ENCODE results near the gene RPL15. TPM values are rescaled to one million over a fixed set of nuclear protein-coding genes. Genes with fewer than 3 reads are reported as not detected.
"Not testable (repeated sequence)": the region's sequence is repeated elsewhere in the genome, so short reads cannot be mapped to it uniquely, and the experiment has no call there.

Gene RPL15
- total and polyA plus RNA-seq, 2 of the 8 experiments (the other 6 are each of a cell fraction or from before 2014, with no cell fraction given): 2,819 to 6,473 TPM

- Histone ChIP-seq H4K20me1 (replicated peaks in 1 of 2; ENCODE audit: control insufficient read depth in 1 of 2, insufficient read depth in 2 of 2, low read length in 2 of 2) (peaks cover 9 to 14% of the 10 kb centered on the region in 2 experiments), H3K9ac (replicated peaks in 1 of 4; ENCODE audit: extremely low read depth in 1 of 4, low read depth in 3 of 4, low read length in 3 of 4) (peak overlapping the region; percentile 82 to 99 (median 96)), H3K4me2 (ENCODE audit: insufficient read depth in 1 of 2, low read depth in 2 of 2, low read length in 2 of 2) (peak overlapping the region; percentile 93 to 98), H3K79me2 (ENCODE audit: control insufficient read depth in 1 of 2, insufficient read depth in 2 of 2, low read length in 2 of 2) (peaks cover 0 to 49% of the 10 kb centered on the region in 2 experiments; a peak in 3 of 4 replicates), H3K23me2 (ENCODE audit: low read depth, low read length) (peaks cover 17% of the 10 kb centered on the region), H3K4me3 (ENCODE audit: extremely low read depth in 1 of 4, insufficient read depth in 2 of 4, low read depth in 3 of 4, low read length in 4 of 4) (peak overlapping the region; percentile 86 to 99 (median 92)), H3K36me3 (ENCODE audit: control insufficient read depth in 2 of 4, insufficient read depth in 4 of 4, low read length in 3 of 4) (peaks cover 15 to 36% (median 22%) of the 10 kb centered on the region in 4 experiments)
- H3K23ac ChIP-seq (ENCODE audit: insufficient read length); H4K8ac ChIP-seq (ENCODE audit: extremely low read depth, insufficient read depth, low read length); H3K79me1 ChIP-seq (ENCODE audit: low read depth, low read length); H3K4me1 ChIP-seq (replicated peaks in 1 of 4; ENCODE audit: control insufficient read depth in 3 of 4, insufficient read depth in 4 of 4, low read length in 3 of 4); H3K4ac ChIP-seq (replicated peaks; ENCODE audit: insufficient read length, low read depth, low read length); FAIRE-seq; H2BK5ac ChIP-seq (ENCODE audit: low read depth, low read length); H3K18ac ChIP-seq (ENCODE audit: extremely low read depth, low read length); H3K9me3 ChIP-seq (ENCODE audit: insufficient read depth in 2 of 2, low read depth in 1 of 2, low read length in 1 of 2); H2AK5ac ChIP-seq (ENCODE audit: low read depth, low read length); H3K14ac ChIP-seq (ENCODE audit: insufficient read length); H2BK15ac ChIP-seq (ENCODE audit: low read length); H4K5ac ChIP-seq (ENCODE audit: insufficient read length, low read depth, low read length); H2AFZ ChIP-seq (ENCODE audit: low read length); H4K91ac ChIP-seq (replicated peaks; ENCODE audit: insufficient read length, low read length); H3K27ac ChIP-seq (ENCODE audit: low read depth, low read length); H2BK20ac ChIP-seq (ENCODE audit: low read length); H3K56ac ChIP-seq (replicated peaks; ENCODE audit: insufficient read length, low read depth, low read length); H2BK120ac ChIP-seq (replicated peaks; ENCODE audit: low read depth, low read length); H3K27me3 ChIP-seq (replicated peaks in 1 of 4; ENCODE audit: control insufficient read depth in 3 of 4, extremely low read depth in 1 of 4, insufficient read depth in 3 of 4, low read length in 3 of 4); H2BK12ac ChIP-seq (ENCODE audit: low read depth, low read length); DNase-seq (ENCODE audit: low read depth in 1 of 2, low spot score in 2 of 2): not testable (repeated sequence)
- CTCF ChIA-PET (ENCODE audit: partially characterized antibody): interaction anchor here (1.0 to 3.5 kb wide), 4 partner anchors 9 to 84 kb away, joined by 3 to 21 read pairs (median 4); no protein-coding TSS in a partner anchor
- POLR2A ChIA-PET (ENCODE audit: partially characterized antibody): interaction anchor here (0.8 to 11.5 kb wide), 27 partner anchors 10 to 693 kb away, joined by 3 to 363 read pairs (median 14); partner anchors contain the start of gene NR1D2
- 54% methylated on average over 12 of the region's 12 CpGs; no CpG with 5 or more reads in 1 of the 2 experiments for WGBS, 2 experiments (ENCODE audit: extremely low coverage in 1 of 2, insufficient coverage in 1 of 2, insufficient read length in 1 of 2, insufficient replicate concordance in 2 of 2, low coverage in 1 of 2, low lambda C conversion rate in 2 of 2, missing lambda C conversion rate in 1 of 2)
Measured at GRCh38 chr3:23918331-23918730, 1.4 kb downstream of the RPL15 start.

Data from H1 (cell line).